ENCODE data around the gene TMEM260. TPM values are rescaled to one million over a fixed set of nuclear protein-coding genes. Genes with fewer than 3 reads are reported as not detected.
A peak's percentile ranks its signal among the peaks of the same experiment; 100 is the strongest.

Gene TMEM260
- total RNA-seq = 10 to 100 TPM; 12.1 to 22.6 TPM

DNA sequence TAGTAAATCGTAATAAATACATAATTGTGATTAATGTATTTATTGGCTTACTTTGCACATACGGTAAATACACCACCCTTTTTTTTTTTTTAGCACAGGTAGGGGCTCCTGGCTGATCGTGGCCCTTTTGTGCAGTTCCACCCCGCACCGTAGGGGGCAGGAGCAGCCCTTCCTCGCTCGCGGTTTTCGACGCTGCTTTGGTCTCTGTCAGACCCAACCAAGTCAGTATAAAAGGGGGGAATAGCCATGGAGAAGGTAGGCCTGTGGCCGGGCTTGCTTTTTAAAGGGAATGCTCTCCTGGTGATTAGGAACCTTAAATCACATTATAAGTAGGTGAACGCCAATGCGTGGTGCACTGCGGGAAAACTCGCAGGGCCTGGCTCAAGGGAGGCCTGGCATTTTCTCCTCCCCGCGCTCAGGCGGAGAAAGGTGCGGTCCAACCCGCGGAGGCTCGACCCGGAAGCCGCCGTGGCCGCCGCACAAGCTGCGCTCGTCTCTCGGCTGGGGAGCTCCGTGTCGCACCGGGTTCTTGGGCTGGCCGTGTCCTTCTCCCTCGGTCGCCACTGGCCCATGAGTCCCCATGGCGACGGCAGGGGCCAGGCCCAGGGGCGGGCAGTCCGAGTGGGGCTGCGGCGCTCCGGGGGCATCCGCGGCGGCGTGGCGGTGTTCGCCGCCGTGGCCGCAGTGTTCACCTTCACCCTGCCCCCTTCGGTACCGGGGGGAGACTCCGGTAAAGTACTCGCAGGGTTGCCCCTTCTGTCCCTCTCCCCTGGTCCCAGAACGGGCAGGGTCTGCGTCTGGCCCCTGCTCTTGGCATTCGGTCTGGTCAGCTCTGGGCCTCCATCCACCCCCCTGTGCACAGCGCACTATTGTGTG, at the start of gene TMEM260:
Gene TMEM260 (plus strand): TSS at position 454 of the 876 bp plus-strand sequence. CDS start 117 bp downstream, at position 571.
- TF ChIP-seq POLR2A (IDR thresholded peaks at IDR 0.05) = peak; percentile 38
- peak; percentile 84 for TF ChIP-seq POLR2AphosphoS5 (IDR thresholded peaks at IDR 0.05)
- TF ChIP-seq, protein P1, sequence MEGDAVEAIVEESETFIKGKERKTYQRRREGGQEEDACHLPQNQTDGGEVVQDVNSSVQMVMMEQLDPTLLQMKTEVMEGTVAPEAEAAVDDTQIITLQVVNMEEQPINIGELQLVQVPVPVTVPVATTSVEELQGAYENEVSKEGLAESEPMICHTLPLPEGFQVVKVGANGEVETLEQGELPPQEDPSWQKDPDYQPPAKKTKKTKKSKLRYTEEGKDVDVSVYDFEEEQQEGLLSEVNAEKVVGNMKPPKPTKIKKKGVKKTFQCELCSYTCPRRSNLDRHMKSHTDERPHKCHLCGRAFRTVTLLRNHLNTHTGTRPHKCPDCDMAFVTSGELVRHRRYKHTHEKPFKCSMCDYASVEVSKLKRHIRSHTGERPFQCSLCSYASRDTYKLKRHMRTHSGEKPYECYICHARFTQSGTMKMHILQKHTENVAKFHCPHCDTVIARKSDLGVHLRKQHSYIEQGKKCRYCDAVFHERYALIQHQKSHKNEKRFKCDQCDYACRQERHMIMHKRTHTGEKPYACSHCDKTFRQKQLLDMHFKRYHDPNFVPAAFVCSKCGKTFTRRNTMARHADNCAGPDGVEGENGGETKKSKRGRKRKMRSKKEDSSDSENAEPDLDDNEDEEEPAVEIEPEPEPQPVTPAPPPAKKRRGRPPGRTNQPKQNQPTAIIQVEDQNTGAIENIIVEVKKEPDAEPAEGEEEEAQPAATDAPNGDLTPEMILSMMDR (IDR thresholded peaks at IDR 0.05) = peak; percentile 78 to 93 (median 86)
- H3K4me1 ChIP-seq (replicated peaks) = peaks cover 3% of the 10 kb centered on the region
- no peaks in the 10 kb centered on the region for H3K9me3 ChIP-seq
- intact Hi-C loops (cut with DNase I) = no loop called here
- no peaks in the 10 kb centered on the region for H3K36me3 ChIP-seq
- H3K4me3 ChIP-seq = peak within 1 kb of the TSS; percentile 91 to 100
- H3K27ac ChIP-seq = peak within 1 kb of the TSS; percentile 78 to 80
- no peaks in the 10 kb centered on the region for H3K27me3 ChIP-seq (replicated peaks; ENCODE audit: insufficient read depth)
- WGBS = under 1% methylated on average over 39 of the region's 60 CpGs
- peak; percentile 72 for DNase-seq (ENCODE audit: low spot score)

DNA sequence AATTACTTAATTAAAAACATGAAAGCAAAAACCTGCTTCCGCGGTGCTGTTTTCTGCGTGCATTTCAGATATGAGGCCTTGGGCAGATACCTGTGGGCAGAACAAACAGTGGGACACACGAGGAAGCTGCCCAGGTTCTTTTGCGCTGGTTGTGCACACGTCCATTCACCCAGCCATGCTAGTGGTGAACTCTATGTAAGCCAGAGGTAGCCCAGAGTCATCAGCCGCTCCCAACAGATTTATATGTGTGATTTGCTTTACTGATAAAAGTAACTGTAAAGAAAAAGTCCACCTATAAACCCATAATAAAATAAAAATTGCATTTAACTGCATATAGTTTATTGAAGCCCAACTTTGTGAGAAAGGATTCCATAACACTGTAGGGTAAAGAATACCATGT, 47.1 kb upstream of the TMEM260 start:
- no peaks in the 10 kb centered on the region for H3K27me3 ChIP-seq (replicated peaks; ENCODE audit: insufficient read depth)
- H3K4me3 ChIP-seq = no peak overlapping the region
- H3K9me3 ChIP-seq = no peaks in the 10 kb centered on the region
- 68% methylated on average over 7 of the region's 7 CpGs for WGBS
- no peaks in the 10 kb centered on the region for H3K36me3 ChIP-seq
- no peaks in the 10 kb centered on the region for H3K4me1 ChIP-seq (replicated peaks)
- no peak for DNase-seq (ENCODE audit: low spot score)
- TF ChIP-seq, protein P1 (IDR thresholded peaks at IDR 0.05) = no peak
- TF ChIP-seq POLR2A (IDR thresholded peaks at IDR 0.05) (no peak), POLR2AphosphoS5 (IDR thresholded peaks at IDR 0.05) (no peak)
- H3K27ac ChIP-seq = no peak overlapping the region
- intact Hi-C loops (cut with DNase I) = no loop called here

DNA sequence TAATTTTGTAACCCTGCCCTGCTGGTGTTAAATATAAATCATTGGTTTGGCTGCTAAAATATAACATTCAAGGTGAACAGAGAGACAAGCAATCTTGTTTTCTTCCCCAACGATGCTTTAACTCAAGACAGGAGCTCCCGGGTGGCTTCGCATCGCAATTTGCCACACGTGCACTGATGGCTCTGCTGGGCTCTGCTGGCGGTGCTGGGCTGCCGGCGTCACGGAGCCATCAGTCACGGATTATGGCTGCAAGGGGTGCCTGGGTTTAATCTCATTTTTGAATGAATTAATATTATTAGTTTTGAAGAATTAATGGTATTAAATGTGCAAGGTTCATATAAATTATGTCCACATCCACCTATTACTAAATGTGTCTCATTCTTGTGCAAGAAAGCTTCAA, 44.9 kb upstream of the TMEM260 start:
- Histone ChIP-seq H3K36me3 (no peaks in the 10 kb centered on the region), H3K4me1 (replicated peaks) (no peaks in the 10 kb centered on the region), H3K4me3 (no peak overlapping the region), H3K27me3 (replicated peaks; ENCODE audit: insufficient read depth) (no peaks in the 10 kb centered on the region), H3K9me3 (no peaks in the 10 kb centered on the region), H3K27ac (no peak overlapping the region)
- intact Hi-C loops (cut with DNase I) = no loop called here
- 94% methylated on average over 10 of the region's 10 CpGs for WGBS
- no peak for DNase-seq (ENCODE audit: low spot score)
- TF ChIP-seq, protein P1 (IDR thresholded peaks at IDR 0.05) = no peak
- TF ChIP-seq POLR2AphosphoS5 (IDR thresholded peaks at IDR 0.05) (no peak), POLR2A (IDR thresholded peaks at IDR 0.05) (no peak)

DNA sequence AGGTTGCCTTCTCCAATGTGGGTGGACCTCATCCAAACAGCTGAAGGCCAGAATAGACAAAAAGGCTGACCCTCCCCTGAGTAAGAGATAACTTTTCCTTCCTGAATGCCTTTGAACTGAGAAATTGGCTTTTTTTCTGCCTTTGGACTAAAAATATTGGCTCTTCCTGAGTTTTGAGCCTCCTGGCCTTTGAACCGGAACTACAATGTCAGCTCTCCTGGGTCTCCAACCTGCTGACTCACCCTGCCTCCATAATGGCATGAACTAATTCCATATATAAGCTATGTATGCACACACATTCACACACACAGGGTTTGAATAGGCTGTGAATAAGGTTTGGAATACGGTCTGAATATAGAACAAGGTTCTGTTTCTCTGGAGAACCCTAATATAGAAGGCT, 39.7 kb upstream of the TMEM260 start:
- Histone ChIP-seq H3K27me3 (replicated peaks; ENCODE audit: insufficient read depth) (no peaks in the 10 kb centered on the region), H3K4me1 (replicated peaks) (no peaks in the 10 kb centered on the region), H3K27ac (no peak overlapping the region), H3K4me3 (no peak overlapping the region), H3K9me3 (no peaks in the 10 kb centered on the region), H3K36me3 (no peaks in the 10 kb centered on the region)
- whole genome bisulfite sequencing = 98% methylated on average over 2 of the region's 2 CpGs
- TF ChIP-seq POLR2A (IDR thresholded peaks at IDR 0.05) (no peak), POLR2AphosphoS5 (IDR thresholded peaks at IDR 0.05) (no peak)
- TF ChIP-seq, protein P1 (IDR thresholded peaks at IDR 0.05) = no peak
- intact Hi-C loops (cut with DNase I) = no loop called here
- DNase-seq (ENCODE audit: low spot score) = no peak

DNA sequence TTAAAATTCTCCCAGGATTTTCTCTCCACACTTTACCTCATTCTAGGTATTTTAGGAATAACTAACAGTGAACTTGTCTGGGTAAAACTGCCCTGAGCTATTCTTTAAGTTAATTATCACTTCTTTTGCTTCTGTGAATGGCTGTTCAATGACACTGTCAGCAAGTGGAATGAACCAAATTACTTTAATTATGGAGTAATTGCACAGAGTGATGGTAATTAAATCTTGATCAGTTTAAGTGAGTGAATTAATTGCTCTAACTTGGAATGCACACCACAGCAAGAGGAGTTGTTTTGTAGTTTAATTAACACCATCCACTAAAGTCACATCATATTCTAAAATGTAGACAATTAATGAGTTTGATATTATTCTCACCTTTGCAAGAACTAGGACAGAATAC, 36.2 kb upstream of the TMEM260 start:
- no peaks in the 10 kb centered on the region for H3K36me3 ChIP-seq
- DNase-seq (ENCODE audit: low spot score) = no peak
- H3K4me1 ChIP-seq (replicated peaks) = no peaks in the 10 kb centered on the region
- H3K27ac ChIP-seq = no peak overlapping the region
- H3K9me3 ChIP-seq = no peaks in the 10 kb centered on the region
- H3K27me3 ChIP-seq (replicated peaks; ENCODE audit: insufficient read depth) = no peaks in the 10 kb centered on the region
- TF ChIP-seq POLR2A (IDR thresholded peaks at IDR 0.05) (no peak), POLR2AphosphoS5 (IDR thresholded peaks at IDR 0.05) (no peak)
- TF ChIP-seq, protein P1 (IDR thresholded peaks at IDR 0.05) = no peak
- no peak overlapping the region for H3K4me3 ChIP-seq
- intact Hi-C loops (cut with DNase I) = no loop called here

Measured in prostate gland (tissue), 2 donors.